Colonic mucosa (tissue), 4 donors: Measurements from ENCODE around the gene GOLGA6L24. TPM values are rescaled to one million over a fixed set of nuclear protein-coding genes. Genes with fewer than 3 reads are reported as not detected.
"Not testable (repeated sequence)": the region's sequence is repeated elsewhere in the genome, so short reads cannot be mapped to it uniquely, and the experiment has no call there.

Experiments
- DNase-seq: peaks from one replicate; pipeline ENCODE4 v3.0.0-alpha.2; 2020
- H3K27ac ChIP-seq: fragments of 200-600 bp; one replicate; pipeline ENCODE4 v1.8.0; 2021
- H3K27me3 ChIP-seq: fragments of 200-600 bp; one replicate; pipeline ENCODE4 v1.8.0; 2021
- H3K36me3 ChIP-seq: fragments of 200-600 bp; one replicate; pipeline ENCODE4 v1.8.0; 2021
- H3K4me1 ChIP-seq: fragments of 200-600 bp; one replicate; pipeline ENCODE4 v1.8.0; 2021; ENCODE audit warnings: mild to moderate bottlenecking
- H3K4me3 ChIP-seq: fragments of 200-600 bp; one replicate; pipeline ENCODE4 v1.8.0; 2021
- H3K9ac ChIP-seq, 2 donors: one replicate each; pipeline ENCODE4 v1.7.0; 2013; ENCODE audit warnings: control low read depth in 2 of 2, low read depth in 2 of 2, low read length in 2 of 2
- H3K9me3 ChIP-seq: fragments of 200-600 bp; one replicate; pipeline ENCODE4 v1.8.0; 2021
- intact Hi-C: fragments of 100-400 bp; cut with DNase I; formaldehyde crosslinking; loops from one replicate; pipeline ENCODE4 v1.14.1; 2022
- total RNA-seq, 2 donors: library from RNA; stranded (reverse); fragmentation: NEBNext Ultra II Directional in 1 of 2; extraction: Animal tissue kit (Norgen Biotek cat#: 25700) in 1 of 2; gene quantifications; one replicate each; pipeline ENCODE4 v1.2.1, GENCODE V29; 2021
- donor health status: healthy.
- donor health status: DM: no; HTN: no; CAD: no.
- donor health status: DM: no; HTN: no; CAD: no.

Gene GOLGA6L24
- total RNA-seq, 2 donors from 2014 or later, result not detected

- intact Hi-C loops, H3K27me3 ChIP-seq, H3K9me3 ChIP-seq, DNase-seq, H3K27ac ChIP-seq, H3K4me3 ChIP-seq, H3K36me3 ChIP-seq, H3K9ac ChIP-seq, H3K4me1 ChIP-seq: not testable (repeated sequence)
Measured at GRCh38 chr15:28310454-28310853, 47.4 kb downstream of the GOLGA6L24 start.

DNA sequence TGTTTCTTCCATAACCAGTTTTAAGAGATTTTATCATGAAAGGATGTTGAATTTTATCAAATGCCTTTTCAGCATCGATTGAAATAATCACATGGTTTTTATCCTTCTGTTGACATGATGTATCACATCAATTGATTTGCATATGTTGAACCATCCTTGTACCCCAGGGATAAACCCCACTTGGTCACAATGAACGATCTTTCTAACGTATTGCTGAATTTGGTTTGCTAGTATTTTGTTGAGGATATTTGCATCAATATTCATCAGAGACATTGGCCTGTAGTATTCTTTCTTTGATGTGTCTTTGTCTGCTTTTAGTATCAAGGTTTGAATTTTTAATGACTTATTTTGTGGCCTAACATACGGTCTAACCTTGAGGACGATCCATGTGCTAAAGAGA, 49.2 kb downstream of the GOLGA6L24 start:
- DNase-seq, H3K9ac ChIP-seq, intact Hi-C loops: not testable (repeated sequence)

More for the DNA sequence above, 49.2 kb downstream of the GOLGA6L24 start:
- not testable (repeated sequence) for H3K27ac ChIP-seq, H3K9me3 ChIP-seq, H3K4me1 ChIP-seq, H3K36me3 ChIP-seq, H3K4me3 ChIP-seq, H3K27me3 ChIP-seq

Other genes with a start within 250 kb of the GOLGA6L24 start
- 10 to 100 TPM; 50.8 to 71.2 TPM for gene HERC2, start 35.9 kb downstream of the GOLGA6L24 start, total RNA-seq
- gene GOLGA8F, start 20.6 kb upstream of the GOLGA6L24 start, total RNA-seq, result not detected
- gene GOLGA8G, start 174.9 kb upstream of the GOLGA6L24 start, total RNA-seq, result not detected
- gene GOLGA6L25, start 195.5 kb upstream of the GOLGA6L24 start, total RNA-seq, result not detected